ENCODE measurements around the gene CTBP2.

Gene CTBP2

DNA sequence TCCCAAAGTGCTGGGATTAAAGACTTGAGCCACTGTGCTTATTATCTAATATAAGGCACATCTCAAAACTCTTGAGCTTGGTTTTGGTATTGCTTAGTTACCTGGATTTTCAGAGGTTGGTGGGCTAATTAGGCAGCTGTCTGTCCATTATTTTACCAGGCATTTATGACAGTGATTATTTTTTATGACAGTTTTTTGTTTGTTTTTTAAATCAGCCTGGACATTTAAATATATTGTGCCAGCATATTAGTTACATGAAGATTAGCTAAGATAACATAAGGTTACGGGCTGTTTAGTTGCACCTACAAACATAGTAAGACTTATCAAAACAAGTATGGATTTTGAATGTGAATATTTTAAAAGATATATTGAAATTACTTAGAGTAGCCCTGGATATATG lies 221.1 kb downstream of the CTBP2 start:
- Histone ChIP-seq H3K36me3 (ENCODE audit: control insufficient read depth, insufficient read depth, low read length) (no peaks in the 10 kb centered on the region), H3K27me3 (replicated peaks; ENCODE audit: control insufficient read depth, insufficient read depth, low read length) (no peaks in the 10 kb centered on the region), H3K4me3 (replicated peaks; ENCODE audit: low read depth, low read length) (no peak overlapping the region)
- DNase-seq (ENCODE audit: extremely low read depth, insufficient read length), result no peak
- TF ChIP-seq, protein P1, sequence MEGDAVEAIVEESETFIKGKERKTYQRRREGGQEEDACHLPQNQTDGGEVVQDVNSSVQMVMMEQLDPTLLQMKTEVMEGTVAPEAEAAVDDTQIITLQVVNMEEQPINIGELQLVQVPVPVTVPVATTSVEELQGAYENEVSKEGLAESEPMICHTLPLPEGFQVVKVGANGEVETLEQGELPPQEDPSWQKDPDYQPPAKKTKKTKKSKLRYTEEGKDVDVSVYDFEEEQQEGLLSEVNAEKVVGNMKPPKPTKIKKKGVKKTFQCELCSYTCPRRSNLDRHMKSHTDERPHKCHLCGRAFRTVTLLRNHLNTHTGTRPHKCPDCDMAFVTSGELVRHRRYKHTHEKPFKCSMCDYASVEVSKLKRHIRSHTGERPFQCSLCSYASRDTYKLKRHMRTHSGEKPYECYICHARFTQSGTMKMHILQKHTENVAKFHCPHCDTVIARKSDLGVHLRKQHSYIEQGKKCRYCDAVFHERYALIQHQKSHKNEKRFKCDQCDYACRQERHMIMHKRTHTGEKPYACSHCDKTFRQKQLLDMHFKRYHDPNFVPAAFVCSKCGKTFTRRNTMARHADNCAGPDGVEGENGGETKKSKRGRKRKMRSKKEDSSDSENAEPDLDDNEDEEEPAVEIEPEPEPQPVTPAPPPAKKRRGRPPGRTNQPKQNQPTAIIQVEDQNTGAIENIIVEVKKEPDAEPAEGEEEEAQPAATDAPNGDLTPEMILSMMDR (IDR thresholded peaks at IDR 0.05; ENCODE audit: insufficient read depth, low read length, poor library complexity, severe bottlenecking), result no peak

DNA sequence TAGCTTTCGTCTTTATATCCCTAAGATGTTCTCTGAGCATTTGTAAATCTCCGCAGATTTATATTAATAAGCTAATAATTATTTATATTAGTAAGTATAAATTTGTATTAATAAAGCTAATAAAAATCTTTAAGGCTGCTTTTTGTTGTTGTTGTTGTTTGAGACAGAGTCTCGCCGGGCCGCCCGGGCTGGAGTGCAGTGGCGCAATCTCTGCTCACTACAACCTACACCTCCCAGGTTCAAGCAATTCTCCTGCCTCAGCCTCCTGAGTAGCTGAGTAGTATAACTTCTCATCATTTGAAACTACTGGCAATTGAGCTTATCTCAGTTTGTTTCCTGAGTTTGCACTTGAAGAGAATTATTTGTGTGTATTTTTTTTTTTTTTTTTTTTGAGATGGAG lies 223.6 kb downstream of the CTBP2 start:
- no peak overlapping the region for H3K4me3 ChIP-seq (replicated peaks; ENCODE audit: low read depth, low read length)
- H3K36me3 ChIP-seq (ENCODE audit: control insufficient read depth, insufficient read depth, low read length), result no peaks in the 10 kb centered on the region
- TF ChIP-seq, protein P1 (IDR thresholded peaks at IDR 0.05; ENCODE audit: insufficient read depth, low read length, poor library complexity, severe bottlenecking), result no peak
- no peak for DNase-seq (ENCODE audit: extremely low read depth, insufficient read length)
- no peaks in the 10 kb centered on the region for H3K27me3 ChIP-seq (replicated peaks; ENCODE audit: control insufficient read depth, insufficient read depth, low read length)

DNA sequence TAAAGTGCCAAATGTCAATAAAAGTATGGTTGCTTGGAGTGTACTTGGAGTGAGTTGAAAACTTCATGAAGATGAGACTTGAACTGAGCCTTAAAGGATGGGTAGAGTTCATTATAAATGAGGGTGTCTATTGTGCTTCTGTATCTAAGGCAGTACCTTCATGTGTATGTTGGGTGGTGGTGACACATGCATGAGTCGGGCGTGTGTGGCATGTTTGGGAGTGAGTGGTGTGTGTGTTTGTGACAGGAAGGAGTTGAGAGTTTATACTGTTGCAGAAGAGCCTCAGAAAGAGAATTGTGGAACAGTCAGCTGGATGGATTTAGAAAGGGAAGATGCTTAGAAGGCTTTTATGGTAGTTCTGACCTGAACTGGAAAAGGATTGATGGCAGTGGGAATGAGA lies 224.4 kb downstream of the CTBP2 start:
- DNase-seq (ENCODE audit: extremely low read depth, insufficient read length), result no peak
- TF ChIP-seq, protein P1 (IDR thresholded peaks at IDR 0.05; ENCODE audit: insufficient read depth, low read length, poor library complexity, severe bottlenecking), result no peak
- H3K4me3 ChIP-seq (replicated peaks; ENCODE audit: low read depth, low read length), result no peak overlapping the region
- no peaks in the 10 kb centered on the region for H3K27me3 ChIP-seq (replicated peaks; ENCODE audit: control insufficient read depth, insufficient read depth, low read length)
- H3K36me3 ChIP-seq (ENCODE audit: control insufficient read depth, insufficient read depth, low read length), result no peaks in the 10 kb centered on the region

Data from GM06990 (cell line).